Mesothelial cell of epicardium (in vitro differentiated cells): Measurements from ENCODE around the gene SIX5. TPM values are rescaled to one million over a fixed set of nuclear protein-coding genes. Genes with fewer than 3 reads are reported as not detected.

Experiments used
- DNase-seq, 2 experiments: peaks; one replicate each; pipeline ENCODE4 v3.0.0; 2021; ENCODE audit warnings: low spot score in 2 of 2; ENCODE audit not compliant: unreplicated experiment in 2 of 2
- H3K27ac Mint-ChIP-seq: 2 replicates; pipeline ENCODE4 v1.8.0; 2021; ENCODE audit warnings: mixed read lengths
- H3K27me3 Mint-ChIP-seq: 2 replicates; pipeline ENCODE4 v1.8.0; 2021; ENCODE audit warnings: low read depth, mixed read lengths
- H3K36me3 Mint-ChIP-seq: 2 replicates; pipeline ENCODE4 v1.8.0; 2021; ENCODE audit warnings: mixed read lengths
- H3K4me1 Mint-ChIP-seq: 2 replicates; pipeline ENCODE4 v1.8.0; 2021; ENCODE audit warnings: mixed read lengths
- H3K4me3 Mint-ChIP-seq: 2 replicates; pipeline ENCODE4 v1.8.0; 2021; ENCODE audit warnings: mild to moderate bottlenecking, moderate library complexity, mixed read lengths
- H3K9me3 Mint-ChIP-seq: 2 replicates; pipeline ENCODE4 v1.8.0; 2021; ENCODE audit warnings: mixed read lengths
- CTCF ChIP-seq: fragments of 200-600 bp; sonication (generic); IDR thresholded peaks from one replicate; pipeline ENCODE4 v1.5.0; 2021; ENCODE audit warnings: antibody characterized with exemption; ENCODE audit not compliant: unreplicated experiment
- total RNA-seq: library from RNA; stranded (reverse); gene quantifications from 3 replicates; pipeline ENCODE4 v1.2.1, GENCODE V29; 2021

Gene SIX5
- 44.3 to 50.3 TPM (median 47.3 TPM) in 3 replicates for total RNA-seq

GRCh38 chr19:45768984-45769782, at the start of gene SIX5:
Gene SIX5, minus strand, starts transcription at chr19:45769252. Its CDS starts 408 bp downstream, at chr19:45768844.
- Mint-ChIP-seq H3K27ac (peak within 1 kb of the TSS; percentile 100), H3K27me3 (no peaks in the 10 kb centered on the region), H3K4me1 (peaks cover 26% of the 10 kb centered on the region), H3K36me3 (peaks cover 6% of the 10 kb centered on the region), H3K4me3 (peak within 1 kb of the TSS; percentile 98), H3K9me3 (no peaks in the 10 kb centered on the region)
- no peak for TF ChIP-seq CTCF
- peak; percentile 100 for DNase-seq

- H3K4me3 Mint-ChIP-seq, result no peak overlapping the region
- H3K27ac Mint-ChIP-seq, result no peak overlapping the region
- H3K27me3 Mint-ChIP-seq, result no peaks in the 10 kb centered on the region
- DNase-seq, result no peak
- peaks cover 12% of the 10 kb centered on the region for H3K36me3 Mint-ChIP-seq
- H3K9me3 Mint-ChIP-seq, result no peaks in the 10 kb centered on the region
- H3K4me1 Mint-ChIP-seq, result peaks cover 6% of the 10 kb centered on the region
- TF ChIP-seq CTCF, result no peak
Observed at GRCh38 chr19:45817725-45818301, 48.8 kb upstream of the SIX5 start.

- TF ChIP-seq CTCF, result peak; percentile 98
- Mint-ChIP-seq H3K4me1 (peaks cover 6% of the 10 kb centered on the region), H3K36me3 (peaks cover 12% of the 10 kb centered on the region), H3K9me3 (no peaks in the 10 kb centered on the region), H3K27ac (peak overlapping the region; percentile 67), H3K27me3 (no peaks in the 10 kb centered on the region), H3K4me3 (peak overlapping the region; percentile 59)
- peak; percentile 93 to 99 for DNase-seq
Observed at GRCh38 chr19:45817010-45817724, 48.1 kb upstream of the SIX5 start.

GRCh38 chr19:45816236-45817009, 47.4 kb upstream of the SIX5 start:
- Mint-ChIP-seq H3K27ac (peak overlapping the region; percentile 43), H3K9me3 (no peaks in the 10 kb centered on the region), H3K4me3 (peak overlapping the region; percentile 91), H3K4me1 (peaks cover 6% of the 10 kb centered on the region), H3K36me3 (peaks cover 9% of the 10 kb centered on the region), H3K27me3 (no peaks in the 10 kb centered on the region)
- DNase-seq, result no peak
- TF ChIP-seq CTCF, result no peak

- DNase-seq, result peak in 1 of 2 experiments; percentile 68
Observed at GRCh38 chr19:45815481-45816216, 46.6 kb upstream of the SIX5 start.

More at GRCh38 chr19:45815481-45816216, 46.6 kb upstream of the SIX5 start:
- no peak for TF ChIP-seq CTCF
- H3K27ac Mint-ChIP-seq, result peak overlapping the region; percentile 90
- peaks cover 6% of the 10 kb centered on the region for H3K36me3 Mint-ChIP-seq
- no peaks in the 10 kb centered on the region for H3K9me3 Mint-ChIP-seq
- peak overlapping the region; percentile 91 for H3K4me3 Mint-ChIP-seq
- H3K4me1 Mint-ChIP-seq, result peaks cover 6% of the 10 kb centered on the region
- no peaks in the 10 kb centered on the region for H3K27me3 Mint-ChIP-seq
